HepG2 (cell line): Measurements from ENCODE around the gene MARS1. TPM values are rescaled to one million over a fixed set of nuclear protein-coding genes. Genes with fewer than 3 reads are reported as not detected.

Experiments
- ATAC-seq: fragments of 200-7000 bp; cut with Tn5 transposase; 3 replicates; pipeline ENCODE4 v1.9.1; 2020; ENCODE audit warnings: mild to moderate bottlenecking, moderate library complexity
- BruUV-seq: library from RNA; stranded (reverse); fragments of 400-500 nt; replicated peaks from 2 replicates; lab custom pipeline; 2021; lab: Mats Ljungman, UMichigan
- CTCF ChIA-PET: fragments of 300-600 bp; formaldehyde crosslinking; extraction: SDS; loops from one replicate; lab custom pipeline; 2021; ENCODE audit warnings: low total read pairs, inconsistent platforms, low intra/inter-chr PET ratio; lab: Yijun Ruan, JAX
- POLR2A ChIA-PET: fragments of 350-600 bp; sonication (Branson Sonifier 250); formaldehyde crosslinking; loops from one replicate; lab custom pipeline; 2020; ENCODE audit warnings: antibody characterized with exemption, inconsistent platforms; lab: Yijun Ruan, JAX
- DNase-seq: peaks from one replicate; pipeline ENCODE4 v3.0.0-alpha.2; 2015; ENCODE audit warnings: low spot score
- FAIRE-seq: peaks from 3 replicates; lab custom pipeline; 2011; peaks lifted over from hg19 to GRCh38; lab: Jason Lieb, UNC
- H2AFZ ChIP-seq: one replicate; pipeline ENCODE4 v1.6.1; 2011; ENCODE audit warnings: low read length, inconsistent platforms
- H3K27ac ChIP-seq: fragments of 300-600 bp; 3 replicates; pipeline ENCODE4 v1.8.0; 2011; ENCODE audit warnings: mixed run types, mild to moderate bottlenecking, mixed read lengths, low read length, inconsistent platforms; ENCODE audit not compliant: insufficient read depth; ENCODE audit errors: extremely low read length
- H3K27me3 ChIP-seq, 2 experiments: fragments of 200-600 bp in 1 of 2; 2 replicates in 1 of 2; 3 replicates in 1 of 2; pipeline versions ENCODE4 v1.6.0 to v1.8.0; 2011; ENCODE audit warnings: low read length in 2 of 2, mild to moderate bottlenecking in 2 of 2, moderate library complexity in 2 of 2, inconsistent platforms in 1 of 2; ENCODE audit not compliant: insufficient read depth in 2 of 2, control insufficient read depth in 1 of 2
- H3K36me3 ChIP-seq, 2 experiments: fragments of 200-600 bp in 1 of 2; replicated peaks in 1 of 2; 2 replicates in 1 of 2; 3 replicates in 1 of 2; pipeline versions ENCODE4 v1.5.1 to v1.8.0; 2011; ENCODE audit warnings: low read length in 2 of 2, inconsistent platforms in 1 of 2; ENCODE audit not compliant: insufficient read depth in 2 of 2, control insufficient read depth in 1 of 2
- H3K4me1 ChIP-seq: 2 replicates; pipeline ENCODE4 v1.5.1; 2012; ENCODE audit warnings: low read length, inconsistent platforms; ENCODE audit not compliant: insufficient read depth
- H3K4me2 ChIP-seq: 2 replicates; pipeline ENCODE4 v1.6.0; 2011; ENCODE audit warnings: low read depth, low read length, inconsistent platforms
- H3K4me3 ChIP-seq, 3 experiments: fragments of 200-600 bp in 1 of 3; sonication (generic), shearing (Covaris generic) in 1 of 3; replicated peaks in 1 of 3; 2 replicates each; pipeline ENCODE4 v1.5.1; 2011 to 2016; ENCODE audit warnings: low read length in 3 of 3, inconsistent platforms in 2 of 3, low read depth in 2 of 3, mild to moderate bottlenecking in 2 of 3, control low read depth in 1 of 3, mixed read lengths in 1 of 3; ENCODE audit not compliant: insufficient read depth in 1 of 3
- H3K79me2 ChIP-seq: one replicate; pipeline ENCODE4 v1.6.1; 2011; ENCODE audit warnings: low read length, inconsistent platforms; ENCODE audit not compliant: insufficient read depth
- H3K9ac ChIP-seq: 2 replicates; pipeline ENCODE4 v1.6.0; 2011; ENCODE audit warnings: mild to moderate bottlenecking, low read depth, low read length, inconsistent platforms; ENCODE audit not compliant: insufficient read depth
- H3K9me3 ChIP-seq: 2 replicates; pipeline ENCODE4 v1.5.1; 2012; ENCODE audit warnings: mild to moderate bottlenecking, low read length
- H4K20me1 ChIP-seq: 2 replicates; pipeline ENCODE4 v1.6.0; 2011; ENCODE audit warnings: inconsistent platforms, mild to moderate bottlenecking, low read length, moderate library complexity; ENCODE audit not compliant: insufficient read depth
- BRCA1 ChIP-seq: sonication (generic); formaldehyde crosslinking; IDR thresholded peaks from 2 replicates; pipeline ENCODE4 v1.4.0; 2020; ENCODE audit warnings: missing genetic modification reagents
- BRD4 ChIP-seq: sonication (generic); formaldehyde crosslinking; IDR thresholded peaks from 2 replicates; pipeline ENCODE4 v1.4.0; 2020; ENCODE audit warnings: missing genetic modification reagents
- GRHL1 ChIP-seq: sonication (generic); formaldehyde crosslinking; conservative IDR thresholded peaks from 2 replicates; pipeline ENCODE4 v1.8.0; 2022; ENCODE audit warnings: missing genetic modification reagents
- MBNL3 ChIP-seq: fragments of 250-450 bp; sonication (Bioruptor Pico); conservative IDR thresholded peaks from 2 replicates; pipeline ENCODE4 v1.8.0; 2022; ENCODE audit warnings: mild to moderate bottlenecking, inconsistent platforms
- PHF21A ChIP-seq: sonication (generic); formaldehyde crosslinking; IDR thresholded peaks from 2 replicates; pipeline ENCODE4 v1.5.0; 2020; ENCODE audit warnings: mild to moderate bottlenecking, missing genetic modification reagents
- SMAD1 ChIP-seq: sonication (generic); formaldehyde crosslinking; IDR thresholded peaks from 2 replicates; pipeline ENCODE4 v1.4.0; 2020; ENCODE audit warnings: missing genetic modification reagents, low read depth, mild to moderate bottlenecking, borderline replicate concordance
- ZBTB8A ChIP-seq: sonication (generic); formaldehyde crosslinking; IDR thresholded peaks from 2 replicates; pipeline ENCODE4 v1.4.0; 2020; ENCODE audit warnings: mild to moderate bottlenecking, low read depth, missing genetic modification reagents, borderline replicate concordance
- ZHX1 ChIP-seq: sonication (generic); formaldehyde crosslinking; IDR thresholded peaks from 2 replicates; pipeline ENCODE4 v1.8.1; 2022; ENCODE audit warnings: low read depth, mild to moderate bottlenecking, missing genetic modification reagents
- ZMYM2 ChIP-seq: sonication (generic); formaldehyde crosslinking; IDR thresholded peaks from 2 replicates; pipeline ENCODE4 v1.8.0; 2022; ENCODE audit warnings: mild to moderate bottlenecking, missing genetic modification reagents
- ZNF280B ChIP-seq: sonication (generic); formaldehyde crosslinking; IDR thresholded peaks from 2 replicates; pipeline ENCODE4 v1.5.0; 2020; ENCODE audit warnings: missing genetic modification reagents, mild to moderate bottlenecking, borderline replicate concordance
- ZNF367 ChIP-seq: sonication (generic); formaldehyde crosslinking; IDR thresholded peaks from 2 replicates; pipeline ENCODE4 v1.4.0; 2020; ENCODE audit warnings: missing genetic modification reagents, borderline replicate concordance
- ZNF432 ChIP-seq: sonication (generic); formaldehyde crosslinking; IDR thresholded peaks from 2 replicates; pipeline ENCODE4 v1.5.0; 2020; ENCODE audit warnings: missing genetic modification reagents, mild to moderate bottlenecking, borderline replicate concordance
- ZNF512B ChIP-seq: sonication (generic); formaldehyde crosslinking; IDR thresholded peaks from 2 replicates; pipeline ENCODE4 v1.5.1; 2020; ENCODE audit warnings: missing genetic modification reagents, mild to moderate bottlenecking, borderline replicate concordance
- ZNF530 ChIP-seq: sonication (generic); formaldehyde crosslinking; IDR thresholded peaks from 2 replicates; pipeline ENCODE4 v1.5.0; 2020; ENCODE audit warnings: low read depth, mild to moderate bottlenecking, missing genetic modification reagents
- ZNF737 ChIP-seq: sonication (generic); formaldehyde crosslinking; IDR thresholded peaks from 2 replicates; pipeline ENCODE4 v1.5.0; 2020; ENCODE audit warnings: missing genetic modification reagents, mild to moderate bottlenecking, borderline replicate concordance
- ZNF839 ChIP-seq: sonication (generic); formaldehyde crosslinking; IDR thresholded peaks from 2 replicates; pipeline ENCODE4 v1.4.0; 2020; ENCODE audit warnings: missing genetic modification reagents, mild to moderate bottlenecking, borderline replicate concordance
- WGBS: methylation state at CpG from one replicate; pipeline ENCODE4 v1.1.6; 2017; ENCODE audit warnings: low lambda C conversion rate; 5-methylcytosine and 5-hydroxymethylcytosine counted together
- in situ Hi-C: cut with HindIII; loops from 2 replicates; pipeline ENCODE4 v1.10.0; 2017; ENCODE audit warnings: low pct_unique_long_range_greater_than_20kb; ENCODE audit not compliant: extremely low pct_ligation_motif_present
- intact Hi-C: fragments of 100-400 bp; cut with micrococcal nuclease; formaldehyde crosslinking; loops from one replicate; pipeline ENCODE4 v1.10.0; 2022; ENCODE audit not compliant: unreplicated experiment
- polyA plus RNA-seq, 8 experiments: library from polyadenylated mRNA; depleted of rRNA in 3 of 8; stranded (reverse) in 7 of 8; unstranded in 1 of 8; fragments of >200 nt; fragmentation: Illumina TruSeq in 4 of 8; extraction: Trizol in 4 of 8; gene quantifications; 2 replicates each; pipeline versions ENCODE4 v1.2.1 to v1.2.3, GENCODE V29; 2011 to 2016; ENCODE audit warnings: low read depth in 4 of 8, missing spikeins in 1 of 8, mixed read lengths in 1 of 8; ENCODE audit not compliant: insufficient read depth in 1 of 8
- total RNA-seq, 5 experiments: library from RNA; depleted of rRNA; stranded (reverse); fragments of >200 nt; fragmentation: Illumina TruSeq; extraction: Trizol; gene quantifications; 2 replicates each; pipeline ENCODE4 v1.2.3, GENCODE V29; 2016; ENCODE audit warnings: low read depth in 1 of 5

The MARS1 gene
- total and polyA plus RNA-seq, 2 of the 13 experiments (the other 11 are each of a cell fraction or from before 2014, with no cell fraction given): 115 to 181 TPM

GRCh38 chr12:57444744-57445143 lies 43.1 kb upstream of the MARS1 start:
- POLR2A ChIA-PET: interaction anchor here (1.1 kb wide), 1 partner anchor 10 kb away, joined by 3 read pairs; the partner anchor contains the start of gene INHBC
- peaks cover 3% of the 10 kb centered on the region for H3K4me1 ChIP-seq
- no peaks in the 10 kb centered on the region for H3K9me3 ChIP-seq
- CTCF ChIA-PET: no interaction called here
- no peak for DNase-seq
- no peak overlapping the region for H3K4me3 ChIP-seq
- no peak for ATAC-seq
- no peak overlapping the region for H3K4me2 ChIP-seq
- H4K20me1 ChIP-seq: no peaks in the 10 kb centered on the region
- no TSS peak for BruUV-seq
- in situ Hi-C loops: no loop called here
- no peak overlapping the region for H3K27ac ChIP-seq
- no peak overlapping the region for H3K9ac ChIP-seq
- H3K36me3 ChIP-seq: no peaks in the 10 kb centered on the region
- no peak for FAIRE-seq
- H2AFZ ChIP-seq: no peak overlapping the region
- intact Hi-C loops: no loop called here
- WGBS: 93% methylated on average over 5 of the region's 5 CpGs
- H3K27me3 ChIP-seq: no peaks in the 10 kb centered on the region
- no peaks in the 10 kb centered on the region for H3K79me2 ChIP-seq
- no peak for TF ChIP-seq ZNF737
- no peak for TF ChIP-seq ZNF280B
- no peak for TF ChIP-seq ZNF839 (CRISPR knock-in tag)
- no peak for TF ChIP-seq ZNF512B
- no peak for TF ChIP-seq GRHL1 (CRISPR knock-in tag)
- TF ChIP-seq ZBTB8A (CRISPR knock-in tag): no peak
- no peak for TF ChIP-seq BRD4 (CRISPR knock-in tag)
- no peak for TF ChIP-seq ZHX1 (CRISPR knock-in tag)
- no peak for TF ChIP-seq PHF21A (CRISPR knock-in tag)
- TF ChIP-seq ZNF530: no peak
- no peak for TF ChIP-seq ZNF432 (CRISPR knock-in tag)
- TF ChIP-seq MBNL3: no peak
- no peak for TF ChIP-seq ZMYM2
- TF ChIP-seq SMAD1 (CRISPR knock-in tag): no peak
- TF ChIP-seq ZNF367 (CRISPR knock-in tag): no peak
- no peak for TF ChIP-seq BRCA1 (CRISPR knock-in tag)
